GM21381 (cell line): Measurements from ENCODE around the gene COPS4.

Experiments used
- ATAC-seq: cut with Tn5 transposase; IDR thresholded peaks from one replicate; pipeline ENCODE4 v1.9.1; 2021; ENCODE audit warnings: mild to moderate bottlenecking, moderate library complexity; ENCODE audit not compliant: unreplicated experiment

The COPS4 gene

DNA sequence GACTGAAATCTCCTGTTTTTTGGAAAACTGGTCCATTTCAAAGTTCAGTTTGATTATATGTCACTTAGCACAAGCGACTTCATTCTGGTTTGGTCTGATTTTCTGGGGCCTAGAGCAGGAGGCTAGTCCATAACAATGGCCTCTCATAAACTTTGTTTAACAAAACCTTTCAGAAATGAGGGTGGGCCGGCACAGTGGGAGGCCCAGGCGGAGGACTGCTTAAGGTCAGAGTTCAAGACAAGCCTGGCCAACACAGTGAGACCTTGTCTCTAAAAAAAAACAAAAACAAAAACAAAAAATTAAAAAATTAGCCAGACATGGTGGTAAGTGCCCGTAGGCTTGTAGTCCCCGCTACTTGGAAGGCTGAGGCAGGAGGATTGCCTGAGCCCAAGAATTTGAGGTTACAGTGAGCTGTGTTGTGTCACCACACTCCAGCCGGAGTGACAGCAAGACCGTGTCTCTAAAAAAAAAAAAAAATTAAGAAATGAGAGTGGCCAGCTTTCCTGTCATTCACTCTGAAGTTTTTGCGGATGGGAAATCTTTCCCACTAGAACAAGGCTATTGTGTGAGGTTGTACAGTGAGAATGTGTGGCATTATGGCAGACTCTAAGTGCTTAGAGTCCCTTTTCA lies 80.8 kb downstream of the COPS4 start:
- ATAC-seq: no peak

DNA sequence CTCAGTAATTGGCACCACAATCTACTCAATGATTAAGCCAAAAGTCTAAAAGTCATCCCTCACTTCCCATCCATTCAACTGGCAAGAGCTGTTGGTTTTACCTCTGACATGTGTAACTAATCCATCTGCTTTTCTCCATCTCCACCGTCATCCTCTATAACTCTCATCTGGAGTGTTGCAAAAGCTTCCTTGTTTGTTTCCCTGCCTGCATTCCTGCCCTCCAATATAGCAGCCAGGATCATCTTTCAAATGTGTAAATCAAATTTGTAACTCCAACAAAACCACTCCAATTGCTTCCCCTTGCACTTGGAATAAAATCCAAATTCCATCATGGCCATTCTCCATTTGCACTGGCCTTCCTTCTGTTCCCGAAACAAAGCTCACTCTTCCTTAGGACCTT lies 83.9 kb downstream of the COPS4 start:
- no peak for ATAC-seq

DNA sequence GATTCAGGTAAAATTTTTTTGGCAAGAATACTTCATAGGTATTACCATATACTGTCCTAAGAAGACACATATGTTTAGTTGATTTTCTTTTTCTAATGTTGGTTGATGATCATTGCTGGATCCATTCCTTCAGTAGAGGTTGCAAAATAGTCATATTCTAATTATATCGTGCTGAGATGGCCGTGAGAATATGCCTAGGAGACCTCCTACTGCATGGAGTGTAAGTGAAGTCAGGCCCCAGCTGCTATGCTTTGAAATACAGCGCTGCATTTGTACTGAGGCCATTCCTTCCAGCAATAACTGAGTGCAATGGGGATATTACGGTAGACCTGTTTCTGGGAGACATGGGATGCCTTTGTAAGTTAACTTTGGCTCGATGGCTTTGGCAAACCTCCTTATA lies 86.3 kb downstream of the COPS4 start:
- no peak for ATAC-seq

DNA sequence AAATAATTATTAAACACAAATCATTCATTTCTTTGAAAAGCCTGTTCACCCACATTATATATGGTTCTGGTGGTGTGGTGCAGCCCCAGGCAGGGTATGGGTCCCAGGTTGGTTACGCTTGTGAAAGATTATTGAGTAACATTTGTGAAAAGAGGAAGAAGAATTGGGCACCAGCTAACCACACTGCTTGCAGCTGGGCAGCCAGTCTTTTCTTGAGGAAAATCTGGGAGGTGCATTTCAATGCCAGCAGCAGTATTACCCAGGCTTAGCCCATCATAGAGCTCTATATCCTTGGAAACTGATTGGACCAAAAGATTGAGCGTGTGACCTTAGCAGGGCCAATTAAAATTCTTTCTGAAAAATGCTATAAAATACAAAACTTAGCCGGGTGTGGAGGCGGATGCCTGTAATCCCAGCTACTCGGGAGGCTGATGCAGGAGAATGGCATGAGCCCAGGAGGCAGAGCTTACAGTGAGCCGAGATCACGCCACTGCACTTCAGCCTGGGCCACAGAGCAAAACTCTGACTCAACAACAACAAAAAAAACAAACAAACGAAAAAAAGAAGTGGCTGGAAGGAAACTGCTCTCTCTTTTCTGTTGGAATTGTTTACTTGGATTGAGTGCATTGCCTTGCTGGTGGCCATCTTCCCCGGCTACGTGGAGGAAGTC lies 89.3 kb downstream of the COPS4 start:
- ATAC-seq: peak; percentile 64
